ENCODE data around the gene WDR82. TPM values are rescaled to one million over a fixed set of nuclear protein-coding genes. Genes with fewer than 3 reads are reported as not detected.

Gene WDR82
- total and polyA plus RNA-seq, 2 experiments from 2014 or later, result 24.8 to 52.1 TPM

GRCh38 chr3:52223449-52224408 lies 54.7 kb downstream of the WDR82 start:
- Histone ChIP-seq H3K4me2 (no peak overlapping the region), H4K20me1 (ENCODE audit: insufficient read depth, poor library complexity, severe bottlenecking) (no peaks in the 10 kb centered on the region), H3K4me1 (ENCODE audit: insufficient read depth) (peaks cover 10% of the 10 kb centered on the region), H3K4me3 (no peak overlapping the region), H3K27me3 (no peaks in the 10 kb centered on the region), H3K27ac (no peak overlapping the region), H3K9me2 (replicated peaks; ENCODE audit: insufficient read depth) (no peaks in the 10 kb centered on the region), H3K79me2 (no peaks in the 10 kb centered on the region), H2AFZ (no peak overlapping the region), H3K9me3 (ENCODE audit: low read depth) (no peaks in the 10 kb centered on the region), H3K36me3 (replicated peaks; ENCODE audit: insufficient read depth, low read depth) (no peaks in the 10 kb centered on the region)
- WGBS (ENCODE audit: low lambda C conversion rate, missing lambda C conversion rate), result 96% methylated on average over 32 of the region's 32 CpGs
- TF ChIP-seq EZH2phosphoT487 (IDR thresholded peaks at IDR 0.05; ENCODE audit: low read depth, severe bottlenecking, unreplicated experiment) (no peak), CTCF (IDR thresholded peaks at IDR 0.05; ENCODE audit: poor library complexity) (no peak), EZH2 (IDR thresholded peaks at IDR 0.05; ENCODE audit: borderline replicate concordance) (no peak)
- no peak for DNase-seq (ENCODE audit: low spot score)

- H3K4me3 ChIP-seq, result no peak overlapping the region
- H3K79me2 ChIP-seq, result no peaks in the 10 kb centered on the region
- 96% methylated on average over 41 of the region's 41 CpGs for WGBS (ENCODE audit: low lambda C conversion rate, missing lambda C conversion rate)
- no peak overlapping the region for H3K27ac ChIP-seq
- H3K4me2 ChIP-seq, result no peak overlapping the region
- H3K9me3 ChIP-seq (ENCODE audit: low read depth), result no peaks in the 10 kb centered on the region
- peaks cover 11% of the 10 kb centered on the region for H3K4me1 ChIP-seq (ENCODE audit: insufficient read depth)
- H2AFZ ChIP-seq, result no peak overlapping the region
- DNase-seq (ENCODE audit: low spot score), result no peak
- TF ChIP-seq EZH2 (IDR thresholded peaks at IDR 0.05; ENCODE audit: borderline replicate concordance) (no peak), CTCF (IDR thresholded peaks at IDR 0.05; ENCODE audit: poor library complexity) (no peak), EZH2phosphoT487 (IDR thresholded peaks at IDR 0.05; ENCODE audit: low read depth, severe bottlenecking, unreplicated experiment) (no peak)
- H3K36me3 ChIP-seq (replicated peaks; ENCODE audit: insufficient read depth, low read depth), result no peaks in the 10 kb centered on the region
- no peaks in the 10 kb centered on the region for H4K20me1 ChIP-seq (ENCODE audit: insufficient read depth, poor library complexity, severe bottlenecking)
- no peaks in the 10 kb centered on the region for H3K27me3 ChIP-seq
- H3K9me2 ChIP-seq (replicated peaks; ENCODE audit: insufficient read depth), result no peaks in the 10 kb centered on the region
These were observed 55.9 kb downstream of the WDR82 start for GRCh38 chr3:52222319-52223221.

DNA sequence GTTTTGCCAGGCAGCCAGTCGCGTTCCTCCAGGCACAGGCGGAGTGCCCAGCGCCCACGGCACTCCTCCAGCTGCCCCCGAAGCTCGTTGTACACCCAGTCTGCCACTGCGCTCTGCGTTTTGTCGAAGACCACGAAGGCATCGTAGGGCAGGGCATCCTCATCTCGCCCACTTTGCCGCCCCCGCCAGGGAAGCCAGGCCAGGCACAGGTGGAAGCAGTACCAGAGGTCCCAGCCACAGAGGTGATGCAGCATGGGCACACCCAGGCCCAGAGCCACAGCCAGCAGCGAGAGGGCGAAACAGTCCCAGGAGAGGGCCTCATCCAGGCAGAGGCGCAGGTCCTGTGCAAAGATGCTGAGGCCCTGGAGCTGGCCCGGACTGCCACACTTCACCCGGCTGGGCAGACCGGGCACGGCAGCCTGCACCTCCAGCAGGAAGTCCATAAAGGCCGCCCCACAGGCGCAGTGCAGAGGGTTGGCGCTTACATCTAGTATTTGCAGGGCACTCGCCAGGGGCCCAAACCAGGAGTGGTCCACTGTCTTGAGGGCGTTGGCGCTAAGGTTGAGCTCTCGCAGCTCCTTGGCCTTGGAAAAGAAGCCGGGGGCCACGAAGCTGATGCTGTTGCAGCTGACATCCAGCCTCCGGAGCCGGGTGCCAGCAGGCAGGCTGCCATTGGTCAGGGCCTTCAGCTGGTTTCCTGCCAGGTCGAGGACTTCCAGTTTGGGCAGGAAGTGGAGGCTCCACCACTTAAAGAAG lies 56.7 kb downstream of the WDR82 start:
- Histone ChIP-seq H3K36me3 (replicated peaks; ENCODE audit: insufficient read depth, low read depth) (no peaks in the 10 kb centered on the region), H3K79me2 (no peaks in the 10 kb centered on the region), H3K27me3 (no peaks in the 10 kb centered on the region), H3K4me1 (ENCODE audit: insufficient read depth) (peaks cover 14% of the 10 kb centered on the region), H3K9me2 (replicated peaks; ENCODE audit: insufficient read depth) (no peaks in the 10 kb centered on the region), H3K27ac (no peak overlapping the region), H2AFZ (no peak overlapping the region), H4K20me1 (ENCODE audit: insufficient read depth, poor library complexity, severe bottlenecking) (no peaks in the 10 kb centered on the region), H3K9me3 (ENCODE audit: low read depth) (no peaks in the 10 kb centered on the region), H3K4me3 (no peak overlapping the region), H3K4me2 (no peak overlapping the region)
- TF ChIP-seq EZH2 (IDR thresholded peaks at IDR 0.05; ENCODE audit: borderline replicate concordance) (no peak), EZH2phosphoT487 (IDR thresholded peaks at IDR 0.05; ENCODE audit: low read depth, severe bottlenecking, unreplicated experiment) (no peak), CTCF (IDR thresholded peaks at IDR 0.05; ENCODE audit: poor library complexity) (no peak)
- WGBS (ENCODE audit: low lambda C conversion rate, missing lambda C conversion rate), result 95% methylated on average over 34 of the region's 34 CpGs
- DNase-seq (ENCODE audit: low spot score), result no peak
